HG02973 (cell line): ENCODE data around the gene FMN1.

Experiments
- ATAC-seq: cut with Tn5 transposase; IDR thresholded peaks from one replicate; pipeline ENCODE4 v1.9.1; 2021; ENCODE audit warnings: moderate library complexity; ENCODE audit not compliant: unreplicated experiment

FMN1 gene

DNA sequence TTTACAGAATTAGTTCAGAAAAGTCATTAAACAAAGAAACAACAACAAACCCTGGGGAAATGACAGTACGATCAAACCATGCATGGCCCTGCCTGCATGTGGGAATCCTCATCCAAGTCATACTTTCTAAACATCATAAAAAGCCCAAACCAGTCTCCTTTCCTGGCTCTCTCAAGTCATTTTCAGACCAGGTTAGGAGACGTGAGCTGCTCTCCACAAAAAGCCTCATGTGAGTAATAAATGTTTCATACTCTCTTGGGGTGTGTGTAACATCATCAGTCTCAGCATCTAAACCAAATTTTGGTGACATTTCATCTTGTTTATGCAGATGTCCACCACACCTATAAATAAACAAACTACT lies 457.8 kb downstream of the FMN1 start:
- ATAC-seq, result no peak

DNA sequence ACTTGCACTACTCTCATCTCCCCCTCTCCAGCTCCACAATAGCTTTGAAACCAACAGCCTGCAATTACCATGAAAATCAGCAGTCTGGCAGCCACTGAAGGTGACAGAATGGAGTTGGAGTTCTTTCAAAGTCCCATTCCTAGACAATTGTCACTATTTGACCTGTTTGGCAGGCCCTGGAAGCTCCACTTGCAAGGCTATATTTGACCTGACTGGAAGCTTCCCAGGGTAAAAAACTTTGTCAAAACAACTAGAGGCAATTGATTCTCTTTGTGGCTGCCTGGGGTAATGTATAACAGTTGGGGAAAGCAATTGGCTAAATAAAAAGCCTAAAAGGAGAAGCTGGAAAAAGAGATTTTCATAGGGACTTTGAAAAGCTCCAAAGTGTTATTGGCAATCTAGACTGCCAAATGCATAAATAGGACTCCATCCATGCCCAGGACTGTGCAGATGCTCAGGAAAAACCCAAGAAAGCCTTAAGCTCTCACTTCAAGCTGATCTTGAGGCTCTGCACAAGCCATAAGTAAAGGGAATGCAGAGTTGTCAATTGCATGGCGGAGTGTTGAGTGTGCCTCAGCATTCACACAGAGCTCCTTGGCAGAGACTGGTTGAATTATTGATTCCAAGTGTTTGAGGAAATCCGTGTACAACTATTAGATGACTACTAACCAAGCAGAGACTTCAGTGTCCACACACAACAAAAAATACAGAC lies 458.4 kb downstream of the FMN1 start:
- no peak for ATAC-seq

DNA sequence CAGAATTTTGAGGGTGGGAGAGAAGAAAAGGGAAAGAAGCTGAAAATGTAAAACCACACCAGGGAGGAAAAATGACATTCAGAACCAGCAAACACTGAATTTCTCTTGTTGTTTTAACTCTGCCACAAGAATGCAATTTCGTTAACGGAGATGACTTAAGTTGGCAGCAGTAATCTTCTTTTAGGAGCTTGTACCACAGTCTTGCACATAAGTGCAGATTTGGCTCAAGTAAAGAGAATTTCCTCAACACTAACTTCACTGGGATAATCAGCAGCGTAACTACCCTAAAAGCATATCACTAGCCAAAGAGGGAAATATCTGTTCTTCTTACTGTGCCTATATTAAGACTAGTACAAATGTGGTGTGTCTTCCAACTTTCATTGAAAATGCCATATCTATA lies 461.2 kb downstream of the FMN1 start:
- ATAC-seq, result no peak

DNA sequence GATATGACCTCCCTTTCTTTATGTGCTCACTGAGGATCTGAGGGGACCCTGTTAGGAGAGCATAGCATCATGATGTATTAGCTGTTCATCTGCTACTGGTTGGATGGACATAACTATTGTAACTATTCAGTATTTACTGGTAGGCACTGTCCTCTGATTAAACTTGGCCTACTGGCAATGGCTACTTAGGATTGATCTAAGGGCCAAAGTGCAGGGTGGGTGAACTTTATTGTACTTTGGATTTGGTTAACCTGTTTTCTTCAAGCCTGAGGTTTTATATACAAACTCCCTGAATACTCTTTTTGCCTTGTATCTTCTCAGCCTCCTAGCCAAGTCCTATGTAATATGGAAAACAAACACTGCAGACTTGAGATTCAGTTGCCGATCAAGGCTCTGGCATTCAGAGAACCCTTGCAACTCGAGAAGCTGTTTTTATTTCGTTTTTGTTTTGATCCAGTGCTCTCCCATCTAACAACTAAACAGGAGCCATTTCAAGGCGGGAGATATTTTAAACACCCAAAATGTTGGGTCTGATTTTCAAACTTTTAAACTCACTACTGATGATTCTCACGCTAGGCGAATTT lies 461.8 kb downstream of the FMN1 start:
- ATAC-seq, result no peak

DNA sequence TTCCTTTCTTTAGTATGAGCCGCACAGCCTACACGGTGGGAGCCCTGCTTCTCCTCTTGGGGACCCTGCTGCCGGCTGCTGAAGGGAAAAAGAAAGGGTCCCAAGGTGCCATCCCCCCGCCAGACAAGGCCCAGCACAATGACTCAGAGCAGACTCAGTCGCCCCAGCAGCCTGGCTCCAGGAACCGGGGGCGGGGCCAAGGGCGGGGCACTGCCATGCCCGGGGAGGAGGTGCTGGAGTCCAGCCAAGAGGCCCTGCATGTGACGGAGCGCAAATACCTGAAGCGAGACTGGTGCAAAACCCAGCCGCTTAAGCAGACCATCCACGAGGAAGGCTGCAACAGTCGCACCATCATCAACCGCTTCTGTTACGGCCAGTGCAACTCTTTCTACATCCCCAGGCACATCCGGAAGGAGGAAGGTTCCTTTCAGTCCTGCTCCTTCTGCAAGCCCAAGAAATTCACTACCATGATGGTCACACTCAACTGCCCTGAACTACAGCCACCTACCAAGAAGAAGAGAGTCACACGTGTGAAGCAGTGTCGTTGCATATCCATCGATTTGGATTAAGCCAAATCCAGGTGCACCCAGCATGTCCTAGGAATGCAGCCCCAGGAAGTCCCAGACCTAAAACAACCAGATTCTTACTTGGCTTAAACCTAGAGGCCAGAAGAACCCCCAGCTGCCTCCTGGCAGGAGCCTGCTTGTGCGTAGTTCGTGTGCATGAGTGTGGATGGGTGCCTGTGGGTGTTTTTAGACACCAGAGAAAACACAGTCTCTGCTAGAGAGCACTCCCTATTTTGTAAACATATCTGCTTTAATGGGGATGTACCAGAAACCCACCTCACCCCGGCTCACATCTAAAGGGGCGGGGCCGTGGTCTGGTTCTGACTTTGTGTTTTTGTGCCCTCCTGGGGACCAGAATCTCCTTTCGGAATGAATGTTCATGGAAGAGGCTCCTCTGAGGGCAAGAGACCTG lies 463.5 kb downstream of the FMN1 start:
- no peak for ATAC-seq

DNA sequence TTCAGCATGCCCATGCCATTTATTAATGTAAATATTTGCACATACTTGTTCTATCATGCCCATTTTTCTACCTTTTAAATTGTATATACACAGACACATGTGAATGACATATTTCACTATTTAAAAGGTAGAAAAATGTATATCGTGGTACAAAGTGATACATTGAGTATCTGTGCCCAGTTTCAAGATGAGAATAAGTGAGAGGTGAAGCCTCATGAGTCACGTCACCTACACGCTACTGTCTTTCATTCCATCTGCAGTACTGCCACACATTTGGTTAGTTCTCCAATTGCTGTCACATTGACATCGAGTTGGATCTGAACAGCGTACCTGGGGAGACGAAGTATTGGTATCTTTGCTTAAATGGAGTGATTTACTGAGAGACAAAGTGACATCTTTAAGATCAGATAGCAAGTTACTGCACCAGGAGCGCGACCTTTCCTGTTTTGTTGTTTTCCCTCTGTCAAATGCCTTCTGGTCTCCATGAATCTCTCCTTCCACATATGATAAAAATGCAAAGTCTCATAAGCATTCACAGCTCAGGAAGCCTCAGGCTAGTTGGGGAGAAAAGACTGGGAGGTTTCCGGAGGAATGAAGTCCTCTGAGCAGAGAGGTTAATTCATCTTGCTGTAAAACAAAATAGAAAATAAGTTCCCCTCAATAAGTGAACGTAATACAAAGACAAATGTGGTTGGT lies 464.7 kb downstream of the FMN1 start:
- no peak for ATAC-seq

DNA sequence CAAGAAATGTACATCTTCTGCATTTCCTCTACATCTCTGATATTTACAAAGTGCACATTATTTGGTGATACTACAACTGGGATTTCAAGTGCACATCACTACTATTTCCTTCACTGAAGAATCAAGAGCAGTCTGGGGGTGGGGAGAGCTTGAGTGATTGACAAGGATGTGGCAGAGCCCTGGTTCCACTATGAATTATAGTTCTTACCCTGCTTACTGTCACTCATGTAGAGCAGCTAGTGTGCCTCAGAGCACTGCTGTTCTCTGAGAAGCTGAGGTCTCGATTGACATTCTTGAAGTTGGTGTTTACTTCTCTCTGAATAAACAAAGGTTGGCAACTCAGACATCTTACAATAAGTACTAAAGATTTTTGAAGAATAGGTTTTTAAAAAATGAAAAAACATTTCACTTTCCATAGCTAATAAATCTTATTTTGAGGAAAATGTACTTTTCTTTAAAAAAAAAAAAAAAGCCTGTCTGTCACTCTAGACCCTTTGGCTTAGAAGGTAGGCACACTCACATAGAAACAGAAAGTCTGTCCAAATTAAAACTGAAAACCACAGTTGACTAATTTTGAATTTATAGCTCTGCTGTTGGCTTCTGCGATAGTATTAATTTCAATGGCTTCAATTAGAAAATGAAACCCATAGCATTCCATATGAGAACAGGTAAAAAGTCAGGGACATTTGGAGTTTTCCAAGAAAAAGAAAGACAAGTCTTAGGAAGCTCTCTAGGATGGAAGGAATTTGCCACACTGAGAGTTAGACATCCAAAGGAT lies 471.2 kb downstream of the FMN1 start:
- ATAC-seq, result peak; percentile 89

DNA sequence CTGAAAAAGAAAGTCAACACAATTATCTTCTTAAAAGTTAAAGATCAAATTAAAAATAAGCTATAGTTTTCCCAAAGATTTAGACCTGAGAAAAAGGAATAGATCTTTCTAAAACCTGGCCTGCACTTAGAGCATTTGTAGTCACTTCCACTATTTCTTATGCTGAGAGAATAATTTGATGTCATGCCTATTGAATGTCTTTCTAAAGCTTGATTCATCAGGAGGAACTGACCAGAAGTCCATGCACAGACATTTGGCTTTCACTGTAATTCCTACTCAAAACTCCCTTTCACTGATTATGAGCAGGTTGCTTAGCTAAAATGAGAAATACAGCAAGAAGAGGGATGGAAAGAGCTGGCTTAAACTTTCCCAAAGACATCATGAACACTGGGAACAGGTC lies 472.4 kb downstream of the FMN1 start:
- no peak for ATAC-seq

DNA sequence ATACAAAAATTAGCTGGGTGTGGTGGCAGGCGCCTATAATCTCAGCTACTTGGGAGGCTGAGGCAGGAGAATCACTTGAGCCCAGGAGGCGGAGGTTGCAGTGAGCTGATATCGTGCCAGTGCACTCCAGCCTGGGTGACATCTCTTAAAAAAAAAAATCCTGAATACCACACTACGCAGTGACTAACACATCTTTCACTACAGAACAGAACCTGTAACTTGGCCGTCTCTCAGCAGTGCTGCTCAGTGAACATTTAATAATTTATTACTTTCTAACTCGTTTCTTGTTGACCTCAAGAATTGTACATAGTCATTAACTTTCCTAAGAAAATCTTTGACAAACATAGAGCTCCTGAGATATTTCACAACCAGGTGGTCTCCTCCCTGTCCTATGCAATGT lies 472.9 kb downstream of the FMN1 start:
- no peak for ATAC-seq

DNA sequence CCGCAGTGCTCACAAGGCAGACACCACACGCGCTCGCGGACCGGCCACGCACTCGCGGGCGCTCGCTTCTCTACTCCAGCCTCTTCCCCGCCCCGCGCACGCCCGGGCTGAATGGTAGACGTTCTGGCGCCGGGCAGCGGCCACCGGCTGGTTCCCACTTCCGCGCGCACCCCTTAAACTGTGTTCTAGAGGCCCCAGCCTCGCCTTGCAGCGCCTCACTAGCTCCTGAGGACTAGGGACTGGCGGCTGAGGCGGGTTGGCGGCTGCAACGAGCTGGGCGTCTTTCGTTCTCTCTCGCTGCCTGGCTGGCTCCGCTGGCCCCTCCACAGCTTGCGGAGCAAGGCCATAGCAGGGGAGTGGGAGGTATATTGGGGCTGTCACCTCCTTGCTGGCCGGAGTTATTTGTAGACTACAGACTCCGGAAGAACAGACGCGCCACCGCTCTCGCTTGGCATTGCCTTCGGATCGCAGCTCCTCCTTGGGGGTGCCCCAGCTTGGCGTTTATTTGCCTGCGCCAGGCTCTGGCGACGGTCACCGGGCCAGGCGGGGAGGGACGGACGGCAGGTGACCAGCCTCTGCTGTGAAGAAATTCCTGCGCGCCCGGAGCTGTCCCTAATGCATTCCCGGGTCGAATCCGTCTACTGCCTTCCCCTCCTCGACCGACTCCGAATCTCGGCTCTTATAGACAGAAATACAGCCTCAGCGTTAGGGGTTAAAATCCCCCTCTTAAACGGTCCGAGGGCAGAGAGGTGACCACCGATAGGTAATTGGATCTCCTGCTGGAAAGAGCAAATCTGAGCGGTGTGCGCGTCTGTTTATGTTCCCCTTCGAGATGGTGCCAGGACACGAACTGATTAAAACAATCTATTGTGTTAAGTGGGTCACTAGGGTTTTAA lies 475.4 kb downstream of the FMN1 start:
- ATAC-seq, result no peak

DNA sequence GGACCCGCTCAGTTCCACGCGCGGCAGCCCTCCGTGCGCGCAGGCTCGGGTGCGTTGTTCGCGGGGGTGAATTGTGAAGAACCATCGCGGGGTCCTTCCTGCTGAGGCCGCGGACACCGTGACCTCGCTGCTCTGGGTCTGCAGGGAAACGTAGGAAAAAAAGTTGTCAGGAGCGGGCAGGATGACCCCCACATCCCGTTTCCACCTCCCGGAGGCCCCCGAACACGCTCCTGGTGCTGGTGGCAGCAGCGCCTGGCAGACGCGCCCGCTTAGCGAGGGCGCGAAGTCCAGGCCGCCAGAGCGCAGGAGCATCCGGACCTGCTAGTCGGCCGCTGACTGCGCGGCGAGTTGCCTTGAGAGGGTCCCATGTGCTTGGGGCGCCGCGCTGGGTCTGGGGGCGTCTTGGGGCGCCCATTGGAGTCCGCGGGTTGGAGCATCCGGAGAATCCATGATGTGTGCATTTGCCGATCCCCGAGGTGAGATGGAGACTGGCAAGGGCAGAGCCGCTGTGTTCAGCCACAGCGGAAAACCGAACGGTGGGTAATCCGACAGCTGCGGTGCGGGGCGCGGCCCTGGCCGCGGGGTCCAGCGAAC lies 476.2 kb downstream of the FMN1 start:
- no peak for ATAC-seq

DNA sequence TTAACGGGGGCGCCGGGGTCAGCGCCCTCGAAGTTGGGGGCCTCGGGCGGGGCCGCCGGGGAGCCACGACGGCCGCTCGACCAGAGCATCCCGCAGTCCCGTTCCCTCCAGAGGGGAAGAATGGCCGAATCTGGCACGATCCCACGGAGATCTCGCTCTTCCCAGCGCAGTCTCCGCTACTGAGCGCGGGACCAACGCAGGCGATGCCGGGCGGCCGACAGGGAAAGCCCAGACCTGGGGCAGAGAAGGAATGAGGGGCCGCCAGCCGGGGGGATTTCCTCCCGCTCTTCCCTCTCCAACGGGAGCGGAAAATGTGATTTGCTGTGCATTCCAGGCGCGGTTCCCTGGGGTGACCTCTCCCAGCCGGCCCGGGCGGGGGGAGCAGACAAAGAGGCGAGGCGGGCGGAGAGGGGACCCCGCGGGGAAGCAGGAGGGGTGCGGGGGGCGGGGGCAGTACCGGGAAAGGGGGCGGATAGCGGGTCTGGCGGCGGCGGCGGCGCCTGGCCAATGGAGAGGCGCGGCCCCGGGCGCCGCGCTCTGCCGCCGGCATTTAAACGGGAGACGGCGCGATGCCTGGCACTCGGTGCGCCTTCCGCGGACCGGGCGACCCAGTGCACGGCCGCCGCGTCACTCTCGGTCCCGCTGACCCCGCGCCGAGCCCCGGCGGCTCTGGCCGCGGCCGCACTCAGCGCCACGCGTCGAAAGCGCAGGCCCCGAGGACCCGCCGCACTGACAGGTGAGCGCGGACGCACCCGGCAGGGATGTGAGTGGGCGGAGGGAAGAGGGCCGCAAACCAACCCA lies 476.9 kb downstream of the FMN1 start, which contains the start of gene GREM1:
Gene GREM1, plus strand, starts transcription at position 579 of the 801 bp plus-strand sequence. CDS start 12,687 bp downstream, outside the sequence.
- ATAC-seq, result no peak

DNA sequence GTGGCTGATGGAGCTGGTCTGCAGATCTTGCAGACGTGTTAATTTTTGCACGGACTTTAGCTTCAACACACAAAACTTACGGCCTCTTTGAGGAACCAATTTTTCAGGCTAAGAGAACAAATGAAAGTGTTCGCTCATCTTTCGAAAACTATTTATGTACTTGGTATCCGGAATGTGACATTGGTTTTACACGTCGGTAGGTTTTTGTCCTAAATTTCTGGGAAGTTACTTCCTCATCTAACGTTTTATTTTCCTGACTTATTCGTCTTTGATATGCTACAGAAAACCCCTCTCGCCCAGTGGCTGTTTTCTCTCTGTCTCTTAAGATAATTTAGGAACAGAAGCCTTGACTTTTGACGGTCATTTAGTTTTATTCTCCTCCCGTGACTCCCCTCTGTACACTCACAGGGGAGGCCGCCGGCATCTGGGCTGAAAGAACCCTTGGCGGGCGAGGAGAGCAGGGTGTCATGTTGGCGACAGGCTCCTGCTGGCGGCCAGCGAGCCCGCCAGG lies 477.5 kb downstream of the FMN1 start:
- ATAC-seq, result no peak

DNA sequence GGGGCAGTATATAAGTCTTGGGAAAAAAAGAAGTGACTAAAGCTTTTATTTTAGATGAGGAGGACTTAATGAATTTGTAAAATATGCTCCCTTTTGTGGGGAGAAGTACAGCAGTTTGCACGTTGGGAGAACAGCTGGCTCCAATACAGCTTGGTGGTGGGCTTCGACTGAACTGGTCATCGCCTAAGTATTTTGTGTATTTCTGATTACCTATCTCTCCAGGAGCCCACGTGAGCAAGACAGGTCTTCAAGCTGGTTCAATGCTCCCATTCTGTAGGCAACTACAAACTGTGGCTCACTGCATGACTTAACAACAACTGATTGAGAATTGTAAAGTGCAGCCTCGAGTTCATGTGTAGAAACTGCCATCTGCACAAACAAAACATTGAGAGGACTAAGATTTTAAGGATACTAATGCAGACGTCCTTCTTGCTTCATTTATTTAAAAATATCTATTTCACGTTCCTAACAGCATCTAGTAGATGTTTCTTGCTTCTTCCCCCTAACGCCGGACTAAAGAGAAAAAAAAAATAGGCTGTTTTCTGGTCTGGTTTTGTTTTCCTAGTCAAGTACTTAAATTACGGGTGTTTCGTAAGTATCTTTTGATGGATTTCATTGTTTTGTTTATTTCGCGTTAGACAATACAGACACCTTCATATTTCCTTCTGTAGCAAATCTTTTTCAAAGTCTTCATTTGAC lies 478.1 kb downstream of the FMN1 start:
- ATAC-seq, result no peak
